Loucy (cell line): ENCODE measurements around the gene UBAC2.

ENCODE experiments used
- CTCF ChIP-seq: fragments of 200-600 bp; sonication (generic); conservative IDR thresholded peaks from 2 replicates; pipeline ENCODE4 v1.5.1; 2014; ENCODE audit warnings: mild to moderate bottlenecking, antibody characterized with exemption, low read length
- EZH2phosphoT487 ChIP-seq: fragments of 200-600 bp; IDR thresholded peaks from 2 replicates; pipeline ENCODE4 v1.6.1; 2018; ENCODE audit warnings: antibody characterized with exemption, mild to moderate bottlenecking, moderate library complexity, borderline replicate concordance

- TF ChIP-seq CTCF (no peak), EZH2phosphoT487 (no peak)
Measured at GRCh38 chr13:99298056-99298455, 97.4 kb downstream of the UBAC2 start.
